CD4-positive, CD25-positive, alpha-beta regulatory T cell (primary cell): Measurements from ENCODE around the gene CSTF3. TPM values are rescaled to one million over a fixed set of nuclear protein-coding genes. Genes with fewer than 3 reads are reported as not detected.

Source experiments
- ATAC-seq, 2 donors: fragments of 150-1000 bp; cut with Tn5 transposase; one replicate each; pipeline ENCODE4 v1.10.0; 2021; ENCODE audit warnings: low read depth in 2 of 2, moderate number of reproducible peaks in 2 of 2, moderate library complexity in 1 of 2
- DNase-seq, 3 donors: peaks; one replicate each; pipeline versions ENCODE4 v3.0.0 to v3.0.0-alpha.2; 2012 to 2022; ENCODE audit warnings: mixed read lengths in 1 of 3
- H3K27ac ChIP-seq: one replicate; pipeline ENCODE4 v1.7.0; 2013; ENCODE audit warnings: mild to moderate bottlenecking, low read length; ENCODE audit not compliant: insufficient read depth, poor library complexity, severe bottlenecking
- H3K27me3 ChIP-seq: one replicate; pipeline ENCODE4 v1.7.0; 2013; ENCODE audit warnings: low read length; ENCODE audit not compliant: control insufficient read depth, insufficient read depth
- H3K36me3 ChIP-seq: one replicate; pipeline ENCODE4 v1.7.0; 2013; ENCODE audit warnings: mild to moderate bottlenecking, low read length, moderate library complexity; ENCODE audit not compliant: control insufficient read depth, insufficient read depth
- H3K4me1 ChIP-seq: 2 replicates; pipeline ENCODE4 v1.7.0; 2013; ENCODE audit warnings: mild to moderate bottlenecking, low read length; ENCODE audit not compliant: insufficient read depth, control insufficient read depth, poor library complexity, severe bottlenecking
- H3K4me3 ChIP-seq: one replicate; pipeline ENCODE4 v1.7.0; 2013; ENCODE audit warnings: low read depth, mild to moderate bottlenecking, low read length, moderate library complexity
- H3K9me3 ChIP-seq, 2 experiments: 1 replicate in 1 of 2; 2 replicates in 1 of 2; pipeline ENCODE4 v1.7.0; 2013; ENCODE audit warnings: low read length in 2 of 2, mild to moderate bottlenecking in 1 of 2, moderate library complexity in 1 of 2; ENCODE audit not compliant: control insufficient read depth in 2 of 2
- H3K27ac Mint-ChIP-seq, 3 donors: one replicate each; pipeline ENCODE4 v1.8.0; 2020 to 2022; ENCODE audit warnings: mild to moderate bottlenecking in 3 of 3, mixed read lengths in 3 of 3, moderate library complexity in 2 of 3
- H3K27me3 Mint-ChIP-seq: one replicate; pipeline ENCODE4 v1.8.0; 2022; ENCODE audit warnings: mild to moderate bottlenecking, mixed read lengths
- H3K36me3 Mint-ChIP-seq: one replicate; pipeline ENCODE4 v1.8.0; 2020; ENCODE audit warnings: mixed read lengths
- H3K4me1 Mint-ChIP-seq, 4 donors: one replicate each; pipeline ENCODE4 v1.8.0; 2020 to 2022; ENCODE audit warnings: mixed read lengths in 4 of 4, mild to moderate bottlenecking in 1 of 4
- H3K4me3 Mint-ChIP-seq, 4 donors: one replicate each; pipeline ENCODE4 v1.8.0; 2020 to 2022; ENCODE audit warnings: mild to moderate bottlenecking in 4 of 4, mixed read lengths in 4 of 4, moderate library complexity in 3 of 4
- H3K9me3 Mint-ChIP-seq, 7 donors: one replicate each; pipeline ENCODE4 v1.8.0; 2020 to 2022; ENCODE audit warnings: mixed read lengths in 7 of 7, mild to moderate bottlenecking in 3 of 7, moderate library complexity in 2 of 7
- polyA plus RNA-seq, 4 donors: library from polyadenylated mRNA; unstranded; fragments of 300-500 nt; fragmentation: Illumina TruSeq; gene quantifications; one replicate each; pipeline ENCODE4 v1.2.3, GENCODE V29; 2021
- total RNA-seq: library from RNA; stranded (reverse); gene quantifications from one replicate; pipeline ENCODE4 v1.2.3, GENCODE V29; 2022

Gene CSTF3
- total and polyA plus RNA-seq, 5 donors from 2014 or later: 14.3 to 21.4 (median 16.5) TPM

GRCh38 chr11:33044285-33044756, 117.0 kb downstream of the CSTF3 start:
- Mint-ChIP-seq H3K27ac (no peak overlapping the region), H3K36me3 (peaks cover 17% of the 10 kb centered on the region), H3K27me3 (peaks cover under 1% of the 10 kb centered on the region), H3K4me1 (peaks cover 12 to 25% (median 19%) of the 10 kb centered on the region in 4 donors), H3K4me3 (no peak overlapping the region), H3K9me3 (no peaks in the 10 kb centered on the region)
- no peak overlapping the region for H3K4me3 ChIP-seq
- ATAC-seq: no peak
- H3K9me3 ChIP-seq: no peaks in the 10 kb centered on the region
- DNase-seq: no peak
- H3K4me1 ChIP-seq: peaks cover 13% of the 10 kb centered on the region
- peaks cover 11% of the 10 kb centered on the region for H3K36me3 ChIP-seq
- H3K27ac ChIP-seq: no peak overlapping the region
- no peaks in the 10 kb centered on the region for H3K27me3 ChIP-seq

- H3K27me3 Mint-ChIP-seq: peaks cover 6% of the 10 kb centered on the region
- no peaks in the 10 kb centered on the region for H3K27me3 ChIP-seq
- no peak overlapping the region for H3K27ac Mint-ChIP-seq
- H3K27ac ChIP-seq: no peak overlapping the region
- H3K36me3 ChIP-seq: peaks cover 11% of the 10 kb centered on the region
- DNase-seq (no peak), ATAC-seq (no peak)
- peaks cover 17% of the 10 kb centered on the region for H3K36me3 Mint-ChIP-seq
- peaks cover 9 to 33% (median 20%) of the 10 kb centered on the region in 4 donors for H3K4me1 Mint-ChIP-seq
- no peak overlapping the region for H3K4me3 ChIP-seq
- peak overlapping the region in 1 of 4 donors; percentile 20 for H3K4me3 Mint-ChIP-seq
- H3K9me3 ChIP-seq: no peaks in the 10 kb centered on the region
- peaks cover 13% of the 10 kb centered on the region for H3K4me1 ChIP-seq
- no peaks in the 10 kb centered on the region for H3K9me3 Mint-ChIP-seq
These were observed 118.0 kb downstream of the CSTF3 start for GRCh38 chr11:33043221-33043830.

GRCh38 chr11:33040862-33041453, 120.3 kb downstream of the CSTF3 start:
- H3K27ac ChIP-seq: peak overlapping the region; percentile 79
- peak overlapping the region; percentile 93 to 99 (median 98) for H3K4me3 Mint-ChIP-seq
- peaks cover 13% of the 10 kb centered on the region for H3K4me1 ChIP-seq
- peaks cover 13% of the 10 kb centered on the region for H3K27me3 Mint-ChIP-seq
- H3K4me3 ChIP-seq: peak overlapping the region; percentile 80
- H3K9me3 ChIP-seq: no peaks in the 10 kb centered on the region
- H3K27ac Mint-ChIP-seq: peak overlapping the region in 2 of 3 donors; percentile 93 to 95
- DNase-seq: no peak
- peaks cover 7% of the 10 kb centered on the region for H3K36me3 ChIP-seq
- peaks cover 7% of the 10 kb centered on the region for H3K36me3 Mint-ChIP-seq
- H3K4me1 Mint-ChIP-seq: peaks cover 5 to 24% (median 16%) of the 10 kb centered on the region in 4 donors
- no peak for ATAC-seq
- no peaks in the 10 kb centered on the region for H3K9me3 Mint-ChIP-seq
- H3K27me3 ChIP-seq: no peaks in the 10 kb centered on the region

GRCh38 chr11:33040033-33040861, 121.0 kb downstream of the CSTF3 start:
- peaks cover 5 to 24% (median 16%) of the 10 kb centered on the region in 4 donors for H3K4me1 Mint-ChIP-seq
- peak; percentile 34 to 65 (median 56) for DNase-seq
- peaks cover 19% of the 10 kb centered on the region for H3K27me3 Mint-ChIP-seq
- H3K4me3 Mint-ChIP-seq: peak overlapping the region; percentile 93 to 99 (median 98)
- Histone ChIP-seq H3K9me3 (no peaks in the 10 kb centered on the region), H3K36me3 (peaks cover 7% of the 10 kb centered on the region), H3K27me3 (peaks cover 3% of the 10 kb centered on the region), H3K4me3 (peak overlapping the region; percentile 80), H3K27ac (peak overlapping the region; percentile 79), H3K4me1 (peaks cover 13% of the 10 kb centered on the region)
- H3K36me3 Mint-ChIP-seq: peaks cover 4% of the 10 kb centered on the region
- peak overlapping the region; percentile 85 to 95 (median 93) for H3K27ac Mint-ChIP-seq
- no peaks in the 10 kb centered on the region for H3K9me3 Mint-ChIP-seq
- peak in 1 of 2 donors; percentile 11 for ATAC-seq

GRCh38 chr11:33039274-33040032, 121.8 kb downstream of the CSTF3 start, which contains the start of gene TCP11L1:
TSS of gene TCP11L1 (plus strand) at chr11:33039572. CDS start at chr11:33043774, 4,202 bp downstream.
- Histone ChIP-seq H3K36me3 (peaks cover 3% of the 10 kb centered on the region), H3K9me3 (no peaks in the 10 kb centered on the region), H3K27me3 (peaks cover 5% of the 10 kb centered on the region), H3K4me1 (peaks cover 13% of the 10 kb centered on the region), H3K4me3 (peak within 1 kb of the TSS; percentile 80), H3K27ac (peak within 1 kb of the TSS; percentile 79)
- Mint-ChIP-seq H3K4me3 (peak within 1 kb of the TSS; percentile 93 to 99 (median 98)), H3K4me1 (peaks cover 5 to 24% (median 16%) of the 10 kb centered on the region in 4 donors), H3K27me3 (peaks cover 24% of the 10 kb centered on the region), H3K9me3 (peaks cover 0 to 1% (median 0%) of the 10 kb centered on the region in 7 donors), H3K27ac (peak within 1 kb of the TSS; percentile 90 to 95 (median 95)), H3K36me3 (no peaks in the 10 kb centered on the region)
- DNase-seq (peak; percentile 76 to 87 (median 81)), ATAC-seq (peak; percentile 90 to 91)

GRCh38 chr11:33035011-33035410, 126.3 kb downstream of the CSTF3 start:
- H3K4me3 Mint-ChIP-seq: peak overlapping the region in 1 of 4 donors; percentile 27
- H3K27ac Mint-ChIP-seq: peak overlapping the region in 1 of 3 donors; percentile 72
- Histone ChIP-seq H3K4me3 (no peak overlapping the region), H3K9me3 (no peaks in the 10 kb centered on the region), H3K36me3 (no peaks in the 10 kb centered on the region), H3K27ac (no peak overlapping the region), H3K27me3 (peaks cover 26% of the 10 kb centered on the region), H3K4me1 (peaks cover 4% of the 10 kb centered on the region)
- DNase-seq: no peak
- peaks cover 0 to 1% (median 0%) of the 10 kb centered on the region in 7 donors for H3K9me3 Mint-ChIP-seq
- H3K4me1 Mint-ChIP-seq: peaks cover 0 to 8% (median 5%) of the 10 kb centered on the region in 4 donors
- H3K27me3 Mint-ChIP-seq: peaks cover 46% of the 10 kb centered on the region
- no peaks in the 10 kb centered on the region for H3K36me3 Mint-ChIP-seq
- ATAC-seq: no peak
